Left lung (tissue), 10 donors: ENCODE results near the gene PAPLN. TPM values are rescaled to one million over a fixed set of nuclear protein-coding genes. Genes with fewer than 3 reads are reported as not detected.

Source experiments
- ATAC-seq: fragments of 200-7000 bp; cut with Tn5 transposase; one replicate; pipeline ENCODE4 v1.9.1; 2020; ENCODE audit warnings: moderate library complexity
- DNase-seq, 4 donors: peaks; one replicate each; pipeline ENCODE4 v3.0.0-alpha.2; 2013 to 2020
- H3K27ac ChIP-seq, 2 donors: fragments of 200-600 bp; sonication (generic) in 1 of 2; one replicate each; pipeline versions ENCODE4 v1.5.0 to v1.8.0; 2020 to 2021
- H3K27me3 ChIP-seq, 2 donors: fragments of 200-600 bp; sonication (generic) in 1 of 2; one replicate each; pipeline versions ENCODE4 v1.5.0 to v1.8.0; 2020 to 2021
- H3K36me3 ChIP-seq, 2 donors: fragments of 200-600 bp; sonication (generic) in 1 of 2; one replicate each; pipeline versions ENCODE4 v1.5.0 to v1.8.0; 2020 to 2021
- H3K4me1 ChIP-seq, 2 donors: fragments of 200-600 bp; one replicate each; pipeline ENCODE4 v1.8.0; 2021
- H3K4me3 ChIP-seq, 2 donors: fragments of 200-600 bp; sonication (generic) in 1 of 2; one replicate each; pipeline versions ENCODE4 v1.5.0 to v1.8.0; 2020 to 2021; ENCODE audit warnings: mild to moderate bottlenecking in 1 of 2
- H3K9me3 ChIP-seq, 2 donors: fragments of 200-600 bp; sonication (generic) in 1 of 2; one replicate each; pipeline versions ENCODE4 v1.5.0 to v1.8.0; 2020 to 2021
- intact Hi-C, 2 donors: fragments of 100-400 bp; cut with DNase I; formaldehyde crosslinking; loops; one replicate each; pipeline versions ENCODE4 v1.11.2 to v1.14.2; 2022
- polyA plus RNA-seq, 6 donors: library from polyadenylated mRNA; unstranded; fragments of 120-200 nt; gene quantifications; one replicate each; pipeline ENCODE4 v1.2.1, GENCODE V29; 2013; ENCODE audit not compliant: insufficient read length in 6 of 6
- total RNA-seq, 2 donors: library from RNA; stranded (reverse); fragmentation: NEBNext Ultra II Directional; extraction: Animal tissue kit (Norgen Biotek cat#: 25700); gene quantifications; one replicate each; pipeline ENCODE4 v1.2.1, GENCODE V29; 2021
- TF ChIP-seq, protein P1 (sequence below), 2 donors: fragments of 200-600 bp; sonication (generic) in 1 of 2; IDR thresholded peaks; one replicate each; pipeline versions ENCODE4 v1.5.0 to v1.8.0; 2021; ENCODE audit warnings: antibody characterized with exemption in 2 of 2
- donor health status: DM: no; HTN: yes; CAD: no.
- donor health status: DM: no; HTN: no; CAD: no.

PAPLN gene
- total and polyA plus RNA-seq, 8 donors = 7.9 to 21.0 (median 10.6) TPM

- DNase-seq = no peak
- H3K36me3 ChIP-seq = no peaks in the 10 kb centered on the region
- TF ChIP-seq, protein P1, sequence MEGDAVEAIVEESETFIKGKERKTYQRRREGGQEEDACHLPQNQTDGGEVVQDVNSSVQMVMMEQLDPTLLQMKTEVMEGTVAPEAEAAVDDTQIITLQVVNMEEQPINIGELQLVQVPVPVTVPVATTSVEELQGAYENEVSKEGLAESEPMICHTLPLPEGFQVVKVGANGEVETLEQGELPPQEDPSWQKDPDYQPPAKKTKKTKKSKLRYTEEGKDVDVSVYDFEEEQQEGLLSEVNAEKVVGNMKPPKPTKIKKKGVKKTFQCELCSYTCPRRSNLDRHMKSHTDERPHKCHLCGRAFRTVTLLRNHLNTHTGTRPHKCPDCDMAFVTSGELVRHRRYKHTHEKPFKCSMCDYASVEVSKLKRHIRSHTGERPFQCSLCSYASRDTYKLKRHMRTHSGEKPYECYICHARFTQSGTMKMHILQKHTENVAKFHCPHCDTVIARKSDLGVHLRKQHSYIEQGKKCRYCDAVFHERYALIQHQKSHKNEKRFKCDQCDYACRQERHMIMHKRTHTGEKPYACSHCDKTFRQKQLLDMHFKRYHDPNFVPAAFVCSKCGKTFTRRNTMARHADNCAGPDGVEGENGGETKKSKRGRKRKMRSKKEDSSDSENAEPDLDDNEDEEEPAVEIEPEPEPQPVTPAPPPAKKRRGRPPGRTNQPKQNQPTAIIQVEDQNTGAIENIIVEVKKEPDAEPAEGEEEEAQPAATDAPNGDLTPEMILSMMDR (IDR thresholded peaks at IDR 0.05) = no peak
- no peaks in the 10 kb centered on the region for H3K9me3 ChIP-seq
- no peak overlapping the region for H3K4me3 ChIP-seq
- H3K4me1 ChIP-seq = no peaks in the 10 kb centered on the region
- intact Hi-C loops = no loop called here
- no peak for ATAC-seq
- H3K27ac ChIP-seq = no peak overlapping the region
- H3K27me3 ChIP-seq = no peaks in the 10 kb centered on the region
Measured at GRCh38 chr14:73261075-73261474, 23.8 kb downstream of the PAPLN start.

DNA sequence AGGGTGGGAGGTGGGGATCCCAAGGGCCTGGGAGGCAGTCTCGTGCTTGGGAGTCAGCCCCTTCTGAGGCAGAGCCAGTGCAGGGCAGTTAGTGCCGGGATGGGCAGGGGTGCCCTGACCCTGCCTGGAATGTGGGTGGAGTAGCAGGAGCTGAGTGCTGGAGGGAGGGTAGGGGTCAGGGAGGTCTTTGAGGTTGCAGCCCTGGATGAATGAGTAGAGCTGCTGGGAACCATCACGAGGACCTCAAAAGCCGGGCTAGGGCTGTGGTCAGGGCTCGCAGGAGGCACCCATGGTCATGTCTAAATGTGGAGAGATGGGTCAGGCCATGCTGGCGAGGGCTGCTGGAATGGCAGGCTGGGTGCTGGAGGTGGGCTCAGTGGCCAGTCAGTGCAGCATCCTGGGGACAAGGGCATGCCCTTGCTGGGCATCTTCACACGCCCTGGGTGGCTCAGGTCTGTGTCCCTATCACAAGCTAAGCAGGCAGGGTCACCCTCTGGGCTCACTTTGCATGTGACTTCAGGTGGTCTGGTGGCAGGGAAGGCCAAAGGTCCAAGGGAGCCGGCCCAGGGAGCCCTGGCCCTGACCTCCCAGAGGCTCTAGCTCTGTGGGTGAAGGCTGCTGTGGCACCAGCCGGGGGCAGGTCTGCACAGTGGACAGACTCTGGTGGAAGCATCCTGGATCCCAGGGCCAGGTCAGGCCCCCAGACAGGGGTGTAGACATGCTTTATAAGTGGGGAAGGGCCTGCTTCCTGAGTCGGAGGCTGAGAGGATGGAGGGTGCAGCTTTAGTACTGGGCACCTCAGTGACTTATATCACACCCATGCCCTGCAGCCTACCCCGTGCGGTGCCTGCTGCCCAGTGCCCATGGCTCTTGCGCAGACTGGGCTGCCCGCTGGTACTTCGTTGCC lies 24.5 kb downstream of the PAPLN start:
- Histone ChIP-seq H3K36me3 (no peaks in the 10 kb centered on the region), H3K9me3 (no peaks in the 10 kb centered on the region), H3K27me3 (no peaks in the 10 kb centered on the region), H3K4me3 (no peak overlapping the region), H3K27ac (no peak overlapping the region), H3K4me1 (no peaks in the 10 kb centered on the region)
- ATAC-seq = no peak
- TF ChIP-seq, protein P1 (IDR thresholded peaks at IDR 0.05) = no peak
- intact Hi-C loops = no loop called here
- no peak for DNase-seq

- Histone ChIP-seq H3K4me1 (no peaks in the 10 kb centered on the region), H3K4me3 (no peak overlapping the region), H3K36me3 (no peaks in the 10 kb centered on the region), H3K27me3 (no peaks in the 10 kb centered on the region), H3K9me3 (no peaks in the 10 kb centered on the region), H3K27ac (no peak overlapping the region)
- ATAC-seq = no peak
- intact Hi-C loops = no loop called here
- TF ChIP-seq, protein P1 (IDR thresholded peaks at IDR 0.05) = no peak
- no peak for DNase-seq
Measured at GRCh38 chr14:73262427-73263183, 25.3 kb downstream of the PAPLN start.

GRCh38 chr14:73263606-73264005 lies 26.3 kb downstream of the PAPLN start:
- Histone ChIP-seq H3K36me3 (no peaks in the 10 kb centered on the region), H3K4me3 (no peak overlapping the region), H3K4me1 (no peaks in the 10 kb centered on the region), H3K27ac (no peak overlapping the region), H3K27me3 (no peaks in the 10 kb centered on the region), H3K9me3 (no peaks in the 10 kb centered on the region)
- ATAC-seq (no peak), DNase-seq (no peak)
- TF ChIP-seq, protein P1 (IDR thresholded peaks at IDR 0.05) = no peak
- intact Hi-C loops = no loop called here
